Suprapubic skin (tissue), 4 donors: ENCODE measurements around the gene SHQ1. TPM values are rescaled to one million over a fixed set of nuclear protein-coding genes. Genes with fewer than 3 reads are reported as not detected.

Experiments
- DNase-seq, 2 donors: peaks; one replicate each; pipeline ENCODE4 v3.0.0-alpha.2; 2019; ENCODE audit warnings: low spot score in 2 of 2
- H3K27ac ChIP-seq: fragments of 200-600 bp; sonication (generic); one replicate; pipeline ENCODE4 v1.5.1; 2019
- H3K27me3 ChIP-seq: fragments of 200-600 bp; sonication (generic); one replicate; pipeline ENCODE4 v1.5.1; 2019
- H3K36me3 ChIP-seq: fragments of 200-600 bp; sonication (generic); one replicate; pipeline ENCODE4 v1.5.1; 2019
- H3K4me1 ChIP-seq: fragments of 200-600 bp; sonication (generic); one replicate; pipeline ENCODE4 v1.5.1; 2019
- H3K4me3 ChIP-seq: fragments of 200-600 bp; sonication (generic); one replicate; pipeline ENCODE4 v1.5.1; 2019; ENCODE audit warnings: mild to moderate bottlenecking
- H3K9me3 ChIP-seq: fragments of 200-600 bp; sonication (generic); one replicate; pipeline ENCODE4 v1.5.1; 2019
- EP300 ChIP-seq: sonication (generic); formaldehyde crosslinking; IDR thresholded peaks from one replicate; pipeline ENCODE4 v1.6.1; 2017; ENCODE audit warnings: antibody characterized with exemption
- POLR2A ChIP-seq, 2 donors: fragments of 450-650 bp; IDR thresholded peaks; one replicate each; pipeline ENCODE4 v1.6.1; 2017; ENCODE audit warnings: antibody characterized with exemption in 2 of 2, mild to moderate bottlenecking in 2 of 2, moderate library complexity in 2 of 2
- POLR2AphosphoS5 ChIP-seq, 3 donors: sonication (generic); formaldehyde crosslinking; IDR thresholded peaks; one replicate each; pipeline ENCODE4 v1.6.1; 2017; ENCODE audit warnings: antibody characterized with exemption in 3 of 3
- whole genome bisulfite sequencing: methylation state at CpG from one replicate; pipeline ENCODE4 v1.1.5; 2018; 5-methylcytosine and 5-hydroxymethylcytosine counted together
- total RNA-seq, 4 donors: library from RNA; depleted of rRNA; stranded (reverse); fragments of >200 nt; gene quantifications; one replicate each; pipeline ENCODE4 v1.1.0, GENCODE V29; 2016
- TF ChIP-seq, protein P1 (sequence below), 2 donors: fragments of 200-600 bp in 1 of 2; fragments of 450-650 bp in 1 of 2; sonication (generic) in 1 of 2; IDR thresholded peaks; one replicate each; pipeline ENCODE4 v1.5.1; 2016 to 2019; ENCODE audit warnings: antibody characterized with exemption in 2 of 2, mild to moderate bottlenecking in 1 of 2, moderate library complexity in 1 of 2

Gene SHQ1
- total RNA-seq, 4 donors from 2014 or later = 8.7 to 26.1 (median 13.5) TPM

DNA sequence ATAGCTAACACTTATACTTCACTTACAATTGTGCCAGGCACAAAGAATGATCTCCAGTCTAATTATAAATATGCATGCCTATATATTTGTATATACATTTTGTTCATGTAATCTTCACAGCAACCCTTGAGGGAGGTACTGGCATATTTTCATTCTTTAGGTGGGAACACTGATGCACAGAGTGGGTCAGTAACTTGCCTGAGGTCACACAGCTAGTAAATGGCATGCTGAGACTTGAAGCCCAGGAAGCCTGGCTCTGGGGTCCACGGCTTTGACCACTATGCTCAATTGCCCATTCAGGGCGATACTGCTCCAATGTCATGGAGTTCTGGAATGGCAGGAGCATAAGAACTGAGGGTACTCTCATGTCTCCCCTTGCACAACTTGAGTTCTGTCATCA, 139.8 kb downstream of the SHQ1 start:
- 81% methylated on average over 2 of the region's 2 CpGs for WGBS

DNA sequence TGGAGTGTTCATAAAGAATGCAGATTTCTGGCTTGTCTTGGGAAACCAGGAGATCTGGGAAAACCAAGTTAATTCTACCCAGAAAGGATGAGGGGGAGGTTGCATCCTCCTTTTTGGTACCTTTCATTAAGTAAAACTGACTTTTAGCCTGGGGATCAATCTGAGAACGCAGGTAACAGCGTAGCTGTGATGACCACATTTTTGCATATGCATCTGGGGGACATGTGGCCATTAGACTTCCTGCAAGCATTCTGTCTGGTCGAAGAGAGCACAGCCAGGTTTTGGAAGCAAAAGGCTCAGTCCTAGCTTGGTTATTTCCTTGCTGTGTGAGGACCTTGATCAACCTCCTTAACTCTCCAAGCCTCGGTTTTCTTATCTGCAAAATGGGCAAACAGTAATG, 145.2 kb downstream of the SHQ1 start:
- Histone ChIP-seq H3K9me3 (peaks cover 3% of the 10 kb centered on the region), H3K27me3 (no peaks in the 10 kb centered on the region), H3K27ac (no peak overlapping the region), H3K4me3 (no peak overlapping the region), H3K4me1 (no peaks in the 10 kb centered on the region), H3K36me3 (no peaks in the 10 kb centered on the region)
- TF ChIP-seq POLR2AphosphoS5 (IDR thresholded peaks at IDR 0.05) (no peak), POLR2A (IDR thresholded peaks at IDR 0.05) (no peak), EP300 (no peak)
- TF ChIP-seq, protein P1, sequence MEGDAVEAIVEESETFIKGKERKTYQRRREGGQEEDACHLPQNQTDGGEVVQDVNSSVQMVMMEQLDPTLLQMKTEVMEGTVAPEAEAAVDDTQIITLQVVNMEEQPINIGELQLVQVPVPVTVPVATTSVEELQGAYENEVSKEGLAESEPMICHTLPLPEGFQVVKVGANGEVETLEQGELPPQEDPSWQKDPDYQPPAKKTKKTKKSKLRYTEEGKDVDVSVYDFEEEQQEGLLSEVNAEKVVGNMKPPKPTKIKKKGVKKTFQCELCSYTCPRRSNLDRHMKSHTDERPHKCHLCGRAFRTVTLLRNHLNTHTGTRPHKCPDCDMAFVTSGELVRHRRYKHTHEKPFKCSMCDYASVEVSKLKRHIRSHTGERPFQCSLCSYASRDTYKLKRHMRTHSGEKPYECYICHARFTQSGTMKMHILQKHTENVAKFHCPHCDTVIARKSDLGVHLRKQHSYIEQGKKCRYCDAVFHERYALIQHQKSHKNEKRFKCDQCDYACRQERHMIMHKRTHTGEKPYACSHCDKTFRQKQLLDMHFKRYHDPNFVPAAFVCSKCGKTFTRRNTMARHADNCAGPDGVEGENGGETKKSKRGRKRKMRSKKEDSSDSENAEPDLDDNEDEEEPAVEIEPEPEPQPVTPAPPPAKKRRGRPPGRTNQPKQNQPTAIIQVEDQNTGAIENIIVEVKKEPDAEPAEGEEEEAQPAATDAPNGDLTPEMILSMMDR (IDR thresholded peaks at IDR 0.05) = no peak
- DNase-seq = no peak
- WGBS = 81% methylated on average over 4 of the region's 4 CpGs

More for the DNA sequence above, 139.8 kb downstream of the SHQ1 start:
- no peaks in the 10 kb centered on the region for H3K4me1 ChIP-seq
- H3K36me3 ChIP-seq = no peaks in the 10 kb centered on the region
- H3K27ac ChIP-seq = no peak overlapping the region
- H3K4me3 ChIP-seq = no peak overlapping the region
- H3K9me3 ChIP-seq = peaks cover 3% of the 10 kb centered on the region
- H3K27me3 ChIP-seq = no peaks in the 10 kb centered on the region
- DNase-seq = no peak
- TF ChIP-seq POLR2AphosphoS5 (IDR thresholded peaks at IDR 0.05) (no peak), POLR2A (IDR thresholded peaks at IDR 0.05) (no peak), EP300 (no peak)
- TF ChIP-seq, protein P1 (IDR thresholded peaks at IDR 0.05) = no peak

DNA sequence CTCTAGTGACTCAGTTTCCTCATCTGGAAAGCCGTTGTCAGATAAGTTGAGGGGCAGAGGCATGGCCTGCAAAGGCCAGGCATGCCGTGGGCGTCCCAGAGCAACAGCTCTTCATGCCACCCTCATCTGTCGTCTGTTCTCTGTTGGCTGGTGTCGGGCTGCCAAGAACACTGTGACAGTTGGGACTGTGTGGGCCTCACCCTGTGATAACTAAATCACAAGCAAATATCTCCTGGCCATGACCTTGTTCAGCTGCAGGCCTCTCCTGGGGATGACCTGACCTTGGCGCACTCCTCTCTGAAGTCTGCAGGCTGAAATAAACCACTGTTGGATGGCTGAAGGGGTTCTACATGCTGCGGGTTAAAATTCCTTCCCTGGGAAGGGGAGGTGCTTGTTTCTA, 145.9 kb downstream of the SHQ1 start:
- TF ChIP-seq EP300 (no peak), POLR2AphosphoS5 (IDR thresholded peaks at IDR 0.05) (no peak)
- Histone ChIP-seq H3K4me1 (no peaks in the 10 kb centered on the region), H3K36me3 (no peaks in the 10 kb centered on the region), H3K27ac (no peak overlapping the region), H3K27me3 (no peaks in the 10 kb centered on the region), H3K9me3 (peaks cover 2% of the 10 kb centered on the region), H3K4me3 (no peak overlapping the region)
- WGBS = 94% methylated on average over 7 of the region's 7 CpGs
- no peak for DNase-seq

DNA sequence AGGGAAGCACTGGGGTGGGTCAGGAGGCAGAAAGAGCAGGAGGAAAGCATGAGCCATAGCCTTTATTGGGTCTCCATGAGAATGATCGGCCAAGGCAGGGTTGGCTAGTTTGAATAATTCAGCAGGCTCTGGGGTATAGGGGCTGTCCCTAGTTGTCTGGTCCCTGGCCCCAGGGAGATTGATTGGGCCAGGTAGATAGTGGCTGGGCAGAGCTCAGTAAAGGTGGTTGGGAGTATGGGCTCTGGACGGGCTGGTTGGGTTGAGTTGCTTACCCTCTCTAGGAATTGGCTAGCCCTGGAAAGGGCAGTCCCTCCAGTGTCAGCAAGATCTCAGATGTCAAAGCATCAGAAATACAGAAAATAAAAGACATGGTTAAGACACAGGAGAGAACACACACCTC, 148.1 kb downstream of the SHQ1 start:
- TF ChIP-seq EP300 (no peak), POLR2A (IDR thresholded peaks at IDR 0.05) (no peak), POLR2AphosphoS5 (IDR thresholded peaks at IDR 0.05) (no peak)
- TF ChIP-seq, protein P1 (IDR thresholded peaks at IDR 0.05) = no peak
- 81% methylated on average over 2 of the region's 2 CpGs for WGBS
- Histone ChIP-seq H3K9me3 (no peaks in the 10 kb centered on the region), H3K27me3 (no peaks in the 10 kb centered on the region), H3K36me3 (no peaks in the 10 kb centered on the region), H3K27ac (no peak overlapping the region), H3K4me3 (no peak overlapping the region), H3K4me1 (no peaks in the 10 kb centered on the region)
- DNase-seq = no peak

DNA sequence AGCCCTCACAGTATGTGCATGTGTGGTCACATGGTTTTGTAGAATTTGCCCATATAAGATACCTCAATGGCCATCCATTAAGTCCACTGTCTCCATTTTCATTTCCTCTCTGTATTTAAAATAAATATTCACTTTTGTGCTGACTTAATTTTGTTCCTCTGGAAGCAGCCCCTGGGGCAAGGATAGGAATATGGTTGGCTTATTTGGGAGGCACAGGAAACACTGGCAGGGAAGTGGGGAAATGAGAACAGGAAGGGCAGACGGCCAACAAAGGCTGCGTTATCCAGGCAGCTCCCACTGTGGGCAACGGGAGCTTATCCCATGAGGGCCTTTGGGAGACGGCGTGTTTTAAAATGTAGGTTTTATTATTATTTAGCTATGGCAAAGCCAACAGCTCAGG, 148.6 kb downstream of the SHQ1 start:
- DNase-seq = no peak
- Histone ChIP-seq H3K4me3 (no peak overlapping the region), H3K4me1 (no peaks in the 10 kb centered on the region), H3K27ac (no peak overlapping the region), H3K36me3 (no peaks in the 10 kb centered on the region), H3K9me3 (no peaks in the 10 kb centered on the region), H3K27me3 (no peaks in the 10 kb centered on the region)
- TF ChIP-seq, protein P1 (IDR thresholded peaks at IDR 0.05) = no peak
- TF ChIP-seq POLR2AphosphoS5 (IDR thresholded peaks at IDR 0.05) = no peak
- WGBS = 60% methylated on average over 5 of the region's 5 CpGs

Other genes starting within 250 kb of the SHQ1 start
- 10 to 100 TPM in 1 of 4 donors, 1 to 10 TPM in 2, under 1 TPM in 1; 0.72 to 18.6 (median 2.1) TPM for gene GXYLT2, start 39.6 kb upstream of the SHQ1 start, total RNA-seq
- 10 to 100 TPM; 24.4 to 46.3 (median 36.6) TPM for gene PPP4R2, start 148.4 kb upstream of the SHQ1 start, total RNA-seq
- gene EBLN2, start 213.2 kb upstream of the SHQ1 start, total RNA-seq = 10 to 100 TPM in 1 of 4 donors, 1 to 10 TPM in 3; 2.3 to 16.8 (median 4.7) TPM